HepG2 (cell line): ENCODE measurements around the gene CIT. TPM values are rescaled to one million over a fixed set of nuclear protein-coding genes. Genes with fewer than 3 reads are reported as not detected.

Source experiments
- CENPBD1 ChIP-seq: sonication (generic); formaldehyde crosslinking; IDR thresholded peaks from 2 replicates; pipeline ENCODE4 v1.8.0; 2022; ENCODE audit warnings: missing genetic modification reagents, low read depth, mild to moderate bottlenecking, borderline replicate concordance
- STAT5B ChIP-seq: sonication (generic); formaldehyde crosslinking; IDR thresholded peaks from 2 replicates; pipeline ENCODE4 v1.4.0; 2020; ENCODE audit warnings: missing genetic modification reagents
- TBP ChIP-seq: sonication (generic); formaldehyde crosslinking; IDR thresholded peaks from 2 replicates; pipeline ENCODE4 v1.5.0; 2020; ENCODE audit warnings: missing genetic modification reagents
- ZNF441 ChIP-seq: sonication (generic); formaldehyde crosslinking; IDR thresholded peaks from 2 replicates; pipeline ENCODE4 v1.7.0; 2021; ENCODE audit warnings: missing genetic modification reagents, borderline replicate concordance
- ZNF703 ChIP-seq: sonication (generic); formaldehyde crosslinking; IDR thresholded peaks from 2 replicates; pipeline ENCODE4 v1.5.1; 2020; ENCODE audit warnings: missing genetic modification reagents, mild to moderate bottlenecking, moderate library complexity, borderline replicate concordance
- ZNF724P ChIP-seq: sonication (generic); formaldehyde crosslinking; IDR thresholded peaks from 2 replicates; pipeline ENCODE4 v1.8.0; 2022; ENCODE audit warnings: missing genetic modification reagents, borderline replicate concordance
- polyA plus RNA-seq, 8 experiments: library from polyadenylated mRNA; depleted of rRNA in 3 of 8; stranded (reverse) in 7 of 8; unstranded in 1 of 8; fragments of >200 nt; fragmentation: Illumina TruSeq in 4 of 8; extraction: Trizol in 4 of 8; gene quantifications; 2 replicates each; pipeline versions ENCODE4 v1.2.1 to v1.2.3, GENCODE V29; 2011 to 2016; ENCODE audit warnings: low read depth in 4 of 8, missing spikeins in 1 of 8, mixed read lengths in 1 of 8; ENCODE audit not compliant: insufficient read depth in 1 of 8
- total RNA-seq, 5 experiments: library from RNA; depleted of rRNA; stranded (reverse); fragments of >200 nt; fragmentation: Illumina TruSeq; extraction: Trizol; gene quantifications; 2 replicates each; pipeline ENCODE4 v1.2.3, GENCODE V29; 2016; ENCODE audit warnings: low read depth in 1 of 5
- TF ChIP-seq, protein P1 (sequence below): sonication (generic); formaldehyde crosslinking; IDR thresholded peaks from 2 replicates; pipeline ENCODE4 v1.9.0; 2022; ENCODE audit warnings: low read depth, missing genetic modification reagents
- TF ChIP-seq, protein P2 (sequence below): sonication (generic); formaldehyde crosslinking; IDR thresholded peaks from one replicate; pipeline ENCODE4 v1.5.1; 2020; ENCODE audit warnings: mild to moderate bottlenecking, missing genetic modification reagents; ENCODE audit errors: not compliant biosample characterization
- TF ChIP-seq, protein P3 (sequence below): sonication (generic); formaldehyde crosslinking; IDR thresholded peaks from 2 replicates; pipeline ENCODE4 v1.4.0; 2020; ENCODE audit warnings: missing genetic modification reagents
- TF ChIP-seq, protein P4 (sequence below): sonication (generic); formaldehyde crosslinking; IDR thresholded peaks from 2 replicates; pipeline ENCODE4 v1.4.0; 2020; ENCODE audit warnings: missing genetic modification reagents
- TF ChIP-seq, protein P5 (sequence below): sonication (generic); formaldehyde crosslinking; IDR thresholded peaks from 2 replicates; pipeline ENCODE4 v1.4.0; 2020; ENCODE audit warnings: missing genetic modification reagents

The CIT gene
- total and polyA plus RNA-seq, 2 of the 13 experiments (the other 11 are each of a cell fraction or from before 2014, with no cell fraction given): 7.7 to 11.7 TPM

DNA sequence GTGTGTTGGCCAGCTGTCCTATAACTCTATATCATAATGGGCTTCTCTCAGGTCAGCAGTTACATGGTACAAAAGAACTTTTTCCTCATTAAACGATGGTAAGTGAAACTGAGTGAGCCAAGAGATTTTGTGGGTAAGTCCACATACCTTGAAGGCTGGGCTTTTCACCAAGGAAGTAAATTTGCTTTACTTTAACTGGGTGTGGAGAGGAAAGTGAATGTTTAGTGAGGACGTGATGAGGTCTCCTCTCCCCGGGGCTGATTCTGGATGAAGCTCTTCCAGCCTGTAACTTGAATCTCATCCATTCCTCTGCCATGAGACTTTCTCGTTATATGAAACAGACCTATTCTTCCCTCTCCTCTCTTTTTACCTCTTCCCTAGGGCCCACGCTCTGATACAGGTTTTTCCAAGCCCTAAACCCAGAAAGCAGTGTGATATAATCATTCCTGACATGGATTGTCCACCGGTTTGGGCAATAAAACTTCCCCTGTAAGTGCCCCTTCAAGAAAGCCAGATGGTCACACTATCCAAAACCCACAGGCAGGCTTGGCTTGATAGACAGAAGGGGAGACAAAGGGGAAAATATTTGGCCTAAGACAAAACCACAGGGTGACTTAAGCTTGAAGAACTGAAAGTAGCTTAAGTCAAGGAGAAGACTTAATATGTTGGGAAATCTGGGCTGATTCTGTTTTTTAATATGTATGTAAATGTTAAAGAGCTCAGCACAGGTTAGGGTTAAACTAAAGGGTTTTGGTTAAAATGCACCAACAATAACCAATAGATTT lies 50.3 kb downstream of the CIT start (continued):
- TF ChIP-seq, protein P1, sequence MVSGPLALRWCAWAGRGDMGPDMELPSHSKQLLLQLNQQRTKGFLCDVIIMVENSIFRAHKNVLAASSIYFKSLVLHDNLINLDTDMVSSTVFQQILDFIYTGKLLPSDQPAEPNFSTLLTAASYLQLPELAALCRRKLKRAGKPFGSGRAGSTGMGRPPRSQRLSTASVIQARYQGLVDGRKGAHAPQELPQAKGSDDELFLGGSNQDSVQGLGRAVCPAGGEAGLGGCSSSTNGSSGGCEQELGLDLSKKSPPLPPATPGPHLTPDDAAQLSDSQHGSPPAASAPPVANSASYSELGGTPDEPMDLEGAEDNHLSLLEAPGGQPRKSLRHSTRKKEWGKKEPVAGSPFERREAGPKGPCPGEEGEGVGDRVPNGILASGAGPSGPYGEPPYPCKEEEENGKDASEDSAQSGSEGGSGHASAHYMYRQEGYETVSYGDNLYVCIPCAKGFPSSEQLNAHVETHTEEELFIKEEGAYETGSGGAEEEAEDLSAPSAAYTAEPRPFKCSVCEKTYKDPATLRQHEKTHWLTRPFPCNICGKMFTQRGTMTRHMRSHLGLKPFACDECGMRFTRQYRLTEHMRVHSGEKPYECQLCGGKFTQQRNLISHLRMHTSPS (CRISPR knock-in tag): no peak
- TF ChIP-seq ZNF703 (CRISPR knock-in tag): no peak
- TF ChIP-seq ZNF441 (CRISPR knock-in tag): no peak
- no peak for TF ChIP-seq CENPBD1 (CRISPR knock-in tag)
- TF ChIP-seq TBP (CRISPR knock-in tag): no peak
- TF ChIP-seq, protein P2, sequence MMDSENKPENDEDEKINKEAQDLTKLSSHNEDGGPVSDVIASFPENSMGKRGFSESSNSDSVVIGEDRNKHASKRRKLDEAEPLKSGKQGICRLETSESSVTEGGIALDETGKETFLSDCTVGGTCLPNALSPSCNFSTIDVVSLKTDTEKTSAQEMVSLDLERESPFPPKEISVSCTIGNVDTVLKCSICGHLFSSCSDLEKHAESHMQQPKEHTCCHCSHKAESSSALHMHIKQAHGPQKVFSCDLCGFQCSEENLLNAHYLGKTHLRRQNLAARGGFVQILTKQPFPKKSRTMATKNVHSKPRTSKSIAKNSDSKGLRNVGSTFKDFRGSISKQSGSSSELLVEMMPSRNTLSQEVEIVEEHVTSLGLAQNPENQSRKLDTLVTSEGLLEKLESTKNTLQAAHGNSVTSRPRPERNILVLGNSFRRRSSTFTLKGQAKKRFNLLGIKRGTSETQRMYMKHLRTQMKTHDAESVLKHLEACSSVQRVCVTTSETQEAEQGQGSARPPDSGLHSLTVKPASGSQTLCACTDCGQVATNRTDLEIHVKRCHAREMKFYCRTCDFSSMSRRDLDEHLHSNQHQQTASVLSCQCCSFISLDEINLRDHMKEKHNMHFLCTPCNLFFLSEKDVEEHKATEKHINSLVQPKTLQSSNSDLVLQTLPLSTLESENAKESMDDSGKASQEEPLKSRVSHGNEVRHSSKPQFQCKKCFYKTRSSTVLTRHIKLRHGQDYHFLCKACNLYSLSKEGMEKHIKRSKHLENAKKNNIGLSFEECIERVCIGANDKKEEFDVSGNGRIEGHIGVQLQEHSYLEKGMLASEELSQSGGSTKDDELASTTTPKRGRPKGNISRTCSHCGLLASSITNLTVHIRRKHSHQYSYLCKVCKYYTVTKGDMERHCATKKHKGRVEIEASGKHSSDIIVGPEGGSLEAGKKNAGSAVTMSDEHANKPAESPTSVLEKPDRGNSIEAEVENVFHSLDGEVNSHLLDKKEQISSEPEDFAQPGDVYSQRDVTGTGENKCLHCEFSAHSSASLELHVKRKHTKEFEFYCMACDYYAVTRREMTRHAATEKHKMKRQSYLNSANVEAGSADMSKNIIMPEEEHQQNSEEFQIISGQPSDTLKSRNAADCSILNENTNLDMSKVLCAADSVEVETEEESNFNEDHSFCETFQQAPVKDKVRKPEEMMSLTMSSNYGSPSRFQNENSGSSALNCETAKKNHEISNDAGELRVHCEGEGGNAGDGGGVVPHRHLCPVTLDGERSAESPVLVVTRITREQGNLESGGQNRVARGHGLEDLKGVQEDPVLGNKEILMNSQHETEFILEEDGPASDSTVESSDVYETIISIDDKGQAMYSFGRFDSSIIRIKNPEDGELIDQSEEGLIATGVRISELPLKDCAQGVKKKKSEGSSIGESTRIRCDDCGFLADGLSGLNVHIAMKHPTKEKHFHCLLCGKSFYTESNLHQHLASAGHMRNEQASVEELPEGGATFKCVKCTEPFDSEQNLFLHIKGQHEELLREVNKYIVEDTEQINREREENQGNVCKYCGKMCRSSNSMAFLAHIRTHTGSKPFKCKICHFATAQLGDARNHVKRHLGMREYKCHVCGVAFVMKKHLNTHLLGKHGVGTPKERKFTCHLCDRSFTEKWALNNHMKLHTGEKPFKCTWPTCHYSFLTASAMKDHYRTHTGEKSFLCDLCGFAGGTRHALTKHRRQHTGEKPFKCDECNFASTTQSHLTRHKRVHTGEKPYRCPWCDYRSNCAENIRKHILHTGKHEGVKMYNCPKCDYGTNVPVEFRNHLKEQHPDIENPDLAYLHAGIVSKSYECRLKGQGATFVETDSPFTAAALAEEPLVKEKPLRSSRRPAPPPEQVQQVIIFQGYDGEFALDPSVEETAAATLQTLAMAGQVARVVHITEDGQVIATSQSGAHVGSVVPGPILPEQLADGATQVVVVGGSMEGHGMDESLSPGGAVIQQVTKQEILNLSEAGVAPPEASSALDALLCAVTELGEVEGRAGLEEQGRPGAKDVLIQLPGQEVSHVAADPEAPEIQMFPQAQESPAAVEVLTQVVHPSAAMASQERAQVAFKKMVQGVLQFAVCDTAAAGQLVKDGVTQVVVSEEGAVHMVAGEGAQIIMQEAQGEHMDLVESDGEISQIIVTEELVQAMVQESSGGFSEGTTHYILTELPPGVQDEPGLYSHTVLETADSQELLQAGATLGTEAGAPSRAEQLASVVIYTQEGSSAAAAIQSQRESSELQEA: no peak
- TF ChIP-seq, protein P3, sequence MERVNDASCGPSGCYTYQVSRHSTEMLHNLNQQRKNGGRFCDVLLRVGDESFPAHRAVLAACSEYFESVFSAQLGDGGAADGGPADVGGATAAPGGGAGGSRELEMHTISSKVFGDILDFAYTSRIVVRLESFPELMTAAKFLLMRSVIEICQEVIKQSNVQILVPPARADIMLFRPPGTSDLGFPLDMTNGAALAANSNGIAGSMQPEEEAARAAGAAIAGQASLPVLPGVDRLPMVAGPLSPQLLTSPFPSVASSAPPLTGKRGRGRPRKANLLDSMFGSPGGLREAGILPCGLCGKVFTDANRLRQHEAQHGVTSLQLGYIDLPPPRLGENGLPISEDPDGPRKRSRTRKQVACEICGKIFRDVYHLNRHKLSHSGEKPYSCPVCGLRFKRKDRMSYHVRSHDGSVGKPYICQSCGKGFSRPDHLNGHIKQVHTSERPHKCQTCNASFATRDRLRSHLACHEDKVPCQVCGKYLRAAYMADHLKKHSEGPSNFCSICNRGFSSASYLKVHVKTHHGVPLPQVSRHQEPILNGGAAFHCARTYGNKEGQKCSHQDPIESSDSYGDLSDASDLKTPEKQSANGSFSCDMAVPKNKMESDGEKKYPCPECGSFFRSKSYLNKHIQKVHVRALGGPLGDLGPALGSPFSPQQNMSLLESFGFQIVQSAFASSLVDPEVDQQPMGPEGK: no peak
- no peak for TF ChIP-seq ZNF724P (CRISPR knock-in tag)
- TF ChIP-seq, protein P4, sequence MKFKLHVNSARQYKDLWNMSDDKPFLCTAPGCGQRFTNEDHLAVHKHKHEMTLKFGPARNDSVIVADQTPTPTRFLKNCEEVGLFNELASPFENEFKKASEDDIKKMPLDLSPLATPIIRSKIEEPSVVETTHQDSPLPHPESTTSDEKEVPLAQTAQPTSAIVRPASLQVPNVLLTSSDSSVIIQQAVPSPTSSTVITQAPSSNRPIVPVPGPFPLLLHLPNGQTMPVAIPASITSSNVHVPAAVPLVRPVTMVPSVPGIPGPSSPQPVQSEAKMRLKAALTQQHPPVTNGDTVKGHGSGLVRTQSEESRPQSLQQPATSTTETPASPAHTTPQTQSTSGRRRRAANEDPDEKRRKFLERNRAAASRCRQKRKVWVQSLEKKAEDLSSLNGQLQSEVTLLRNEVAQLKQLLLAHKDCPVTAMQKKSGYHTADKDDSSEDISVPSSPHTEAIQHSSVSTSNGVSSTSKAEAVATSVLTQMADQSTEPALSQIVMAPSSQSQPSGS (CRISPR knock-in tag): no peak
- TF ChIP-seq, protein P5, sequence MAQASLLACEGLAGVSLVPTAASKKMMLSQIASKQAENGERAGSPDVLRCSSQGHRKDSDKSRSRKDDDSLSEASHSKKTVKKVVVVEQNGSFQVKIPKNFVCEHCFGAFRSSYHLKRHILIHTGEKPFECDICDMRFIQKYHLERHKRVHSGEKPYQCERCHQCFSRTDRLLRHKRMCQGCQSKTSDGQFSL (CRISPR knock-in tag): no peak
- TF ChIP-seq STAT5B (CRISPR knock-in tag): no peak
